Immature natural killer cell (primary cell): ENCODE data around the gene SNX15. TPM values are rescaled to one million over a fixed set of nuclear protein-coding genes. Genes with fewer than 3 reads are reported as not detected.
"Not testable (repeated sequence)": the region's sequence is repeated elsewhere in the genome, so short reads cannot be mapped to it uniquely, and the experiment has no call there.

Source experiments
- DNase-seq, 3 donors: peaks; one replicate each; pipeline ENCODE4 v3.0.0; 2022; ENCODE audit warnings: mixed read lengths in 1 of 3
- H3K27ac Mint-ChIP-seq, 6 donors: one replicate each; pipeline ENCODE4 v1.8.0; 2020; ENCODE audit warnings: mixed read lengths in 6 of 6, mild to moderate bottlenecking in 5 of 6, inconsistent platforms in 4 of 6, moderate library complexity in 3 of 6
- H3K27me3 Mint-ChIP-seq, 3 donors: one replicate each; pipeline ENCODE4 v1.8.0; 2020 to 2021; ENCODE audit warnings: low read depth in 3 of 3, mild to moderate bottlenecking in 3 of 3, mixed read lengths in 3 of 3, moderate library complexity in 3 of 3, inconsistent platforms in 1 of 3
- H3K36me3 Mint-ChIP-seq, 3 donors: one replicate each; pipeline ENCODE4 v1.8.0; 2020; ENCODE audit warnings: mixed read lengths in 3 of 3, inconsistent platforms in 2 of 3, mild to moderate bottlenecking in 2 of 3
- H3K4me1 Mint-ChIP-seq, 2 donors: one replicate each; pipeline ENCODE4 v1.8.0; 2020; ENCODE audit warnings: inconsistent platforms in 2 of 2, mild to moderate bottlenecking in 2 of 2, mixed read lengths in 2 of 2, moderate library complexity in 1 of 2
- H3K4me3 Mint-ChIP-seq, 5 donors: one replicate each; pipeline ENCODE4 v1.8.0; 2020; ENCODE audit warnings: mild to moderate bottlenecking in 5 of 5, mixed read lengths in 5 of 5, inconsistent platforms in 3 of 5, moderate library complexity in 3 of 5
- H3K9me3 Mint-ChIP-seq, 6 donors: one replicate each; pipeline ENCODE4 v1.8.0; 2020; ENCODE audit warnings: mild to moderate bottlenecking in 6 of 6, mixed read lengths in 6 of 6, inconsistent platforms in 4 of 6, moderate library complexity in 3 of 6
- polyA plus RNA-seq, 3 donors: library from polyadenylated mRNA; unstranded; fragments of 300-500 nt; fragmentation: Illumina TruSeq; gene quantifications; one replicate each; pipeline ENCODE4 v1.2.3, GENCODE V29; 2021

The SNX15 gene
- 10 to 100 TPM; 14.5 to 20.6 (median 19.9) TPM for polyA plus RNA-seq

- DNase-seq, result peak; percentile 92 to 94 (median 93)
- Mint-ChIP-seq H3K4me3 (peak within 1 kb of the TSS; percentile 70 to 92 (median 86)), H3K4me1 (peaks cover 18 to 26% of the 10 kb centered on the region in 2 donors), H3K36me3 (no peaks in the 10 kb centered on the region), H3K9me3 (no peaks in the 10 kb centered on the region), H3K27ac (peak within 1 kb of the TSS; percentile 75 to 93 (median 92)), H3K27me3 (peaks cover 0 to 4% (median 0%) of the 10 kb centered on the region in 3 donors)
Observed at GRCh38 chr11:65027213-65028067, at the start of gene SNX15. Gene SNX15, plus strand, starts transcription at chr11:65027439. Its CDS starts 99 bp downstream, at chr11:65027538.

- H3K27ac Mint-ChIP-seq, H3K4me1 Mint-ChIP-seq, DNase-seq, H3K27me3 Mint-ChIP-seq, H3K36me3 Mint-ChIP-seq, H3K9me3 Mint-ChIP-seq, H3K4me3 Mint-ChIP-seq: not testable (repeated sequence)
Observed at GRCh38 chr11:64983339-64983738, 43.9 kb upstream of the SNX15 start.

GRCh38 chr11:64987998-64988854, 39.0 kb upstream of the SNX15 start:
- H3K27me3 Mint-ChIP-seq, result peaks cover 0 to 11% (median 5%) of the 10 kb centered on the region in 3 donors
- H3K4me3 Mint-ChIP-seq, result no peak overlapping the region
- no peaks in the 10 kb centered on the region for H3K36me3 Mint-ChIP-seq
- H3K4me1 Mint-ChIP-seq, result peaks cover 8 to 15% of the 10 kb centered on the region in 2 donors
- DNase-seq, result no peak
- no peak overlapping the region for H3K27ac Mint-ChIP-seq
- H3K9me3 Mint-ChIP-seq, result no peaks in the 10 kb centered on the region

- DNase-seq, result no peak
- H3K9me3 Mint-ChIP-seq, result no peaks in the 10 kb centered on the region
- no peaks in the 10 kb centered on the region for H3K36me3 Mint-ChIP-seq
- H3K4me1 Mint-ChIP-seq, result peaks cover 8 to 15% of the 10 kb centered on the region in 2 donors
- no peak overlapping the region for H3K27ac Mint-ChIP-seq
- no peak overlapping the region for H3K4me3 Mint-ChIP-seq
- peaks cover 0 to 6% (median 4%) of the 10 kb centered on the region in 3 donors for H3K27me3 Mint-ChIP-seq
Observed at GRCh38 chr11:64989416-64989815, 37.8 kb upstream of the SNX15 start.

- Mint-ChIP-seq H3K4me3 (peak overlapping the region in 2 of 5 donors; percentile 44 to 58), H3K4me1 (peaks cover 8 to 15% of the 10 kb centered on the region in 2 donors), H3K36me3 (no peaks in the 10 kb centered on the region), H3K27me3 (peaks cover 0 to 5% (median 2%) of the 10 kb centered on the region in 3 donors), H3K9me3 (no peaks in the 10 kb centered on the region), H3K27ac (peak overlapping the region in 3 of 6 donors; percentile 3 to 69 (median 39))
- no peak for DNase-seq
Observed at GRCh38 chr11:64990222-64990923, 36.9 kb upstream of the SNX15 start.

GRCh38 chr11:64994318-64994717, 32.9 kb upstream of the SNX15 start:
- peaks cover 2 to 11% (median 2%) of the 10 kb centered on the region in 3 donors for H3K27me3 Mint-ChIP-seq
- H3K4me1 Mint-ChIP-seq, result peaks cover 8 to 11% of the 10 kb centered on the region in 2 donors
- no peak for DNase-seq
- H3K4me3 Mint-ChIP-seq, result no peak overlapping the region
- no peaks in the 10 kb centered on the region for H3K36me3 Mint-ChIP-seq
- no peak overlapping the region for H3K27ac Mint-ChIP-seq
- H3K9me3 Mint-ChIP-seq, result no peaks in the 10 kb centered on the region

- Mint-ChIP-seq H3K9me3 (no peaks in the 10 kb centered on the region), H3K27me3 (peaks cover 2 to 11% (median 2%) of the 10 kb centered on the region in 3 donors), H3K27ac (no peak overlapping the region), H3K4me1 (no peaks in the 10 kb centered on the region), H3K4me3 (peak overlapping the region in 1 of 5 donors; percentile 15), H3K36me3 (no peaks in the 10 kb centered on the region)
- no peak for DNase-seq
Observed at GRCh38 chr11:64996327-64996709, 30.9 kb upstream of the SNX15 start.

GRCh38 chr11:64996710-64997380, 30.4 kb upstream of the SNX15 start, which contains the start of gene BATF2:
Gene BATF2, minus strand, starts transcription at chr11:64996971. Its CDS starts 57 bp downstream, at chr11:64996914.
- Mint-ChIP-seq H3K4me1 (no peaks in the 10 kb centered on the region), H3K36me3 (no peaks in the 10 kb centered on the region), H3K27me3 (peaks cover 2 to 11% (median 2%) of the 10 kb centered on the region in 3 donors), H3K27ac (peak within 1 kb of the TSS in 1 of 6 donors; percentile 40), H3K9me3 (no peaks in the 10 kb centered on the region), H3K4me3 (peak within 1 kb of the TSS in 1 of 5 donors; percentile 15)
- DNase-seq, result no peak

GRCh38 chr11:64998141-64998540, 29.1 kb upstream of the SNX15 start:
- no peaks in the 10 kb centered on the region for H3K36me3 Mint-ChIP-seq
- DNase-seq, result no peak
- H3K4me3 Mint-ChIP-seq, result no peak overlapping the region
- peaks cover 1 to 7% (median 2%) of the 10 kb centered on the region in 3 donors for H3K27me3 Mint-ChIP-seq
- no peak overlapping the region for H3K27ac Mint-ChIP-seq
- H3K9me3 Mint-ChIP-seq, result no peaks in the 10 kb centered on the region
- H3K4me1 Mint-ChIP-seq, result no peaks in the 10 kb centered on the region

GRCh38 chr11:64998690-64999431, 28.4 kb upstream of the SNX15 start:
- H3K4me3 Mint-ChIP-seq, result no peak overlapping the region
- peaks cover 0 to 6% (median 2%) of the 10 kb centered on the region in 3 donors for H3K27me3 Mint-ChIP-seq
- H3K36me3 Mint-ChIP-seq, result no peaks in the 10 kb centered on the region
- H3K27ac Mint-ChIP-seq, result peak overlapping the region in 1 of 6 donors; percentile 8
- no peaks in the 10 kb centered on the region for H3K9me3 Mint-ChIP-seq
- H3K4me1 Mint-ChIP-seq, result no peaks in the 10 kb centered on the region
- no peak for DNase-seq

GRCh38 chr11:64999478-64999877, 27.8 kb upstream of the SNX15 start:
- H3K9me3 Mint-ChIP-seq, result no peaks in the 10 kb centered on the region
- DNase-seq, result no peak
- H3K36me3 Mint-ChIP-seq, result no peaks in the 10 kb centered on the region
- no peak overlapping the region for H3K4me3 Mint-ChIP-seq
- H3K27ac Mint-ChIP-seq, result no peak overlapping the region
- peaks cover 0 to 6% (median 2%) of the 10 kb centered on the region in 3 donors for H3K27me3 Mint-ChIP-seq
- no peaks in the 10 kb centered on the region for H3K4me1 Mint-ChIP-seq

- Mint-ChIP-seq H3K9me3 (no peaks in the 10 kb centered on the region), H3K27me3 (peaks cover 0 to 4% (median 2%) of the 10 kb centered on the region in 3 donors), H3K36me3 (no peaks in the 10 kb centered on the region), H3K4me3 (no peak overlapping the region), H3K4me1 (no peaks in the 10 kb centered on the region), H3K27ac (no peak overlapping the region)
- no peak for DNase-seq
Observed at GRCh38 chr11:65002706-65003105, 24.5 kb upstream of the SNX15 start.
